GM19467 (cell line): ENCODE measurements around the gene SERPINA1.

Experiments used
- ATAC-seq: cut with Tn5 transposase; IDR thresholded peaks from one replicate; pipeline ENCODE4 v1.9.1; 2021; ENCODE audit warnings: mild to moderate bottlenecking, moderate library complexity; ENCODE audit not compliant: unreplicated experiment

SERPINA1 gene

DNA sequence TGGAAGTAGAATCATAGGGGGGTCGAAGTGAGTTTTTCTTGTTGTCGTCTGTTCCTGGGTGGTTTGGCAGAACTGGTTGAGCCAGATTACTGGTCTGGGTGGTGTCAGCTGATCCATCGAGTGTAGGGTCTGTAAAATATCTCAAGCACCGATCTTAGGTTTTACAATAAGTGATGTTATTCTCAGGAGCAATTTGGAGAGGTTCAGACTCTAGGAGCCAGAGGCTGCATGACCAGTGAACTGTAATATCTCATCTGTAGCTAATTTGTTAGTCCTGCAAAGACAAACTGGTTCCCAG is 9.7 kb upstream of the SERPINA1 start:
- no peak for ATAC-seq

DNA sequence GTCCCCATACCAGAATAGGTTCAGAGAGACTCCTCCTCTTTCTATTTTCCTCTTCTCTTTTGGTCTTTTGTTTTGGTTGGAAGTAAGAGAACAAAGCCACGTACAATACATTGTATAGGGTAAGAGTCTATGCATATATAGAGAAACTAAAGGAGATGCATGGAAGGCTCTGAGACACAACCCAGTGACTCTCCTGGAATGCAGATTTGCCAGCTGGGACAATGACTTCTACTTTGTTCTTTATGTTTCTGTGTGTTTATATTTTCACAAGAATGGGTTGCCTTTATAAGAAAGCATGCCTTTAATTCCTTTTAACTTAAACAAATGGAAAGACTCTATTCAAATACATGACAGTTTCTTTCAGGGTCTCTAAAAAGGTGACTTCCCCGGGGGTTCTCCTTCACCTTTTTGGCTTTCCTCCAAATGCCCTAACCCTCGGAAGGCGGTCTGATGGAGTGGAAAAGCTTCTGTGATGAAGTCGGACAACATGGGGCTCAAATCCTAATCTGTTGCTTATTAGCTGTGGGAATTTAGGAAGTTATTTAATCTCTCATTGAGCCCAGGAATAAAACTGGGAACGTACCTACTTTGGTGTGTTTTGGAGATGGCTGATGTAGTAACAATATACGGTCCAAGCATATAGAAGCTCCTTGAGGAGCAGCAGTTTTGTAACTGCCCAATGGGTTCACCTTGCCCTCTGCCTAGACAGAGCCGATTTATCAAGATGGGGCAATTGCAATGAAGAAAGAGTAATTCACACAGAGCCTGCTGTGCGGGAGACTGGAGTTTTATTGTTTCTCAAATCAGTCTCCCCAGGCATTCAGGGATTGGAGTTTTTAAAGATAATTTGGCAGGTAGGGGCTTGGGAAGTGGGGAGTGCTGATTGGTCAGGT is 9.1 kb upstream of the SERPINA1 start:
- no peak for ATAC-seq

- no peak for ATAC-seq
Observed at GRCh38 chr14:94396628-94397225, 8.3 kb upstream of the SERPINA1 start.

DNA sequence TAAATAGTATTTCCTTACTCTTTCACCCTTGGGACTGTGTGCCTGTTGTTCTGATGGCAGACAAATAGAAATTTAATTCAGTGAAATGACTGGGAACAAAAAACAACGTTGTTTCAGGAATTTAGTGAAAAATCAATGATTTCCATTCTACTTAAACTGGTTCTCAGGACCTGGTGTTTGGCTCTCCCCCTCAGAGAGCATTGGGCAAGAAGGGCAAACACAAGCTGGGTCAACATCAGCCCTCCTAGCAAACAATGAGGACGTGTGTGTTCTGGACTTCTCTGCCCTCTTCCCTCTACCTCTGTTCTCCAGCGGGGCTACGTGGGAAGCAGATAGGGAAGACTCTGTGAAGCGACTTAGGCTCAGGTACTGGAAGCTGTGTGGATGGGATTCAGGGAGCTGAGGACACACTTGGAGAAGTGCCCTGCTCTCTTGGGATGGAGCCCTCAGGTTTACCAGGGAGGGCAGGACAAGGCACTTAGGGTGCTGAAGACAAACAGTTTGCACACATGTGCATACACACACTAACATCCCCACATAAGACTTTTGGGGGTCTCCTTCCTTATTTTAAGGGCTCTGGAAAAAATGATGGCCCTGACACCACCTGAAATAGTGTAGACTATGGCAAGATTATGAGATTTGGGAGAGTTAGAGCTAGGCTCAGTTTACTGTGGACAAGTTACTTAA is 7.6 kb upstream of the SERPINA1 start:
- no peak for ATAC-seq

GRCh38 chr14:94395282-94395887 is 7.0 kb upstream of the SERPINA1 start:
- no peak for ATAC-seq

GRCh38 chr14:94394581-94395207 is 6.3 kb upstream of the SERPINA1 start:
- ATAC-seq, result no peak

DNA sequence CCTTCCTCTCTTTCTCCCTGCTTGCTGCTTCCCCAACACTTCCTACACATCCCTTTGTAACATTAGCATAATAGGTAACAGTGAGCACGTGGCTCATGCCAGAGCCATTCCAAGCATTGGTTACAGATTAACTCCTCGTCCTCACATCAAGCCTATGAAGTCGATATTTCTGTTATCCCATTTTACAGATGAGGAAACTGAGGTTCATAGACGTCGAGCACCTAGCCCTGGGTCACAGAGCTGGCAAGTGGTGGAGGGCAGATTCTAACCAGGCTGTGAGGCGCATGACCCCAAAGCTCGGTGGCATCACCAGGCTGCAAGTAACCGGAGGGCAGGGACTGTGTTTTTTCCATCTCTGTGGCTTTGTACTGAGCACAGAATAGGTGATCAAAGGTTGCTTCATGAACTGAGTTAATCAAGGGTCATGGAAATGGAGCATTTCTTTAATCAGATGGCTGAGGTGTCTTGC is 5.7 kb upstream of the SERPINA1 start:
- ATAC-seq, result no peak

DNA sequence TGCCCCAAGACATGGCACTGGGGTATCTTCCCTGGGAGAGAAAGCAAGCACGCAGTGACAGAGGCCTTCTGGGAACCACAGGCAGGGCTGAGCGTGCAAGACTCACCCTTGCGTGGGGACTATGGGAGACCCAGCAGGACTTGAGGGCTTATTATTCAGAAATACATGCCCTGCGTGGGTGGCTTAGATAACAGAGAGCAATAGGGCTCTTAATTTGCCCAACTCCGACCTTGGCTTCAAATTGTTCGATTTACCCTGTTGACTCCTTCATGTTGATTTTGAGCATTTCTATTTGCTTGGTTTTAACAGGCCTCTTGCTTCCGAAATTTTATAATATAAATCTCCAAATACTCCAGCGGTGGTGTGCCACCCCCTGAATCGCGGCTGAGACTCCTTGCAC is 5.1 kb upstream of the SERPINA1 start:
- no peak for ATAC-seq

- no peak for ATAC-seq
Observed at GRCh38 chr14:94392510-94392935, 4.1 kb upstream of the SERPINA1 start.

GRCh38 chr14:94391281-94391975 is 3.0 kb upstream of the SERPINA1 start:
- no peak for ATAC-seq

GRCh38 chr14:94390372-94391086 is 2.1 kb upstream of the SERPINA1 start:
- no peak for ATAC-seq

DNA sequence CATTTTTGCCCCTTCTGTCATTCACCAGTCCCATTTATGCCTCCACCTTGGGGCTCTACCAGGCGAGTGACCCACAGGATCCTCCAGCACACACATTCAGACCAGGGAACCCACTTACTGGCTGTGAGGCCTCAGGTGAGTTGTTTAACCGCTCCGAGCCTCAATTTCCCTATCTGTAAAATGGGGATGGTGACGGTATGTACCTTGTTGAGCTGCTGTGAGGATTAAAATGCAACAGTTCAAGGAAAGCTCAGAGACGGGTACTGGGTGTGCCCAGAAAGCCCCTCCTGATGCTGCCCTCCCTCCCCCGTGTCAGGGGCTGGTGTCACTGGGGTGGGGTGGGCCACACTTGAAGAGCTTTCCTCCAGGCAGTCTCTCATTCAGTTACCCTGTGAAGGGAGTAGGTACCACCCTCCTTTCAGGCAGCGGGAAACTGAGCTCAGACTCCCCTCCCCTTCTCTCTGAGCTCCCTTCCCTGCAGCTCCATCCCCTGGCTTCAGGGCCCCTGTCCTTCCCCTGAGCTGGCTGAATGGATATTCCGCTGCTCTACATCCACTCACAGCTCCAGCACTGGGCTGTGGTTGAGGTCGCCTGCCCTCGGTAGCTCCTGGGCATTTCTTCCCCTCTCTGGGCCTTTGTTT is 1.4 kb upstream of the SERPINA1 start:
- ATAC-seq, result no peak

DNA sequence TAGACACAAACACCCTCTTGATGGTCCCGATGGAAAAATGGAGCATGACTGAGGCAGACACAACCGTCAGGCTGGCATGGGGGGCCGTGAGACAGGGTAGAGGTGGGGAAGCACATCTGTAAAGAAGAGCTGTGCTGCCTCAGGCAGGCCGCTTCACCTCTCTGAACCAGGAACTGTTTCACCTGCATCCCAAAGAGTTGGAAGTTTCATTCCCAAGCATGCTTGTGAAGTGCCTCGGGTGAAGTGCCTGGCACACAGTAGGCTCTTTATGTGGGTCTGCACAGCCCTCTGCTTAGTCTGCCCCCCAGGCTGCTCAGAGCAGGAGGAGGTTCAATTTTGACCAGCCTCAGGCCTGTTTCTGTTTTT is 685 bp upstream of the SERPINA1 start:
- ATAC-seq, result no peak

- ATAC-seq, result no peak
Observed at GRCh38 chr14:94388027-94388383, 397 bp downstream of the SERPINA1 start.

DNA sequence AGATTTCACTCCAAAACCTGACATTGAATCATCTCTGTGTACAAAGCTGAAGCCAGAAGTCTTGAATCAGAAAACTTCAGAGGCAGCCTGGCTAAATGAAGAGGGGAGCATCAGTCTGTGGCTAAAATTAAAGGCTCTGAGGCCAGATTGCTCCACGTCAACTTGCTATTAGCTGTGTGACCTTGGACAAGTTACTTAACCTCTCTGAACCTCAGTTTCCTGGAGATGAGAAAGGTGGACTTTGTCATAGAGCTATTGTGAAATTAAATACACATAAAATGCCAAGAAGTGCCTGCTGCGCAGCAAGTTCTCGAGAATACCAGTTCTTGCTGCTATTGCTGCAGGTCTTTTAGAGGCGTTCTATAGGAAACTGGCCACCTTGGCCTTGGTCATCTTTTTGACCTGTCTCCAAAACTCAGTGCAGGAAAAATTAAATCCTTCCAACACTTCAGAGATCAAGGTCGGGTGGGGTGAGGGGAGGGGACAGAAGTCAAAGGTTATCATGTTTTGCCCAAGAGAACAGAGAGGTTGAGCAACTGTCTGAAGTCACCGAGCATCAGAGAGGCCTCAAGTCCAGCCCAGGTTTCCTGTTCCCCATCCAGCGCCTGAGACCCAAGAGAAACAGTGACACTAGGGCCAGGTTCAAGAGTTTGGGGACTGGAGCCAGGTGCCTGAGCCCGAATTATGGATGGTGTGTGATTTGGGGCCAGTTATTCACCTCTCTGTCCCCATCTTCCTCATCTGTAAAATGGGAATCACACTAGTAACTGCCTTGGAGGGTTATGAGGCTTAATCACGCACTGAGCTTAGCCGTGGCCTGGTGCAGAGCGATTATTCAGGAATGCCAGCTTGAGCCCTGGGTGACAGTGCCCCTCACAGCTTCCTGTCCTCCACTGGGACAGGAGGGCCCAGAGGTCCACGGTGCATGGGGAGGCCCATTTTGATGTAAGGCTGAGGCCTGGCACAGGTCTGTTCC is 1.1 kb downstream of the SERPINA1 start:
- ATAC-seq, result no peak

- no peak for ATAC-seq
Observed at GRCh38 chr14:94386085-94387031, 2.0 kb downstream of the SERPINA1 start.

GRCh38 chr14:94385553-94386057 is 2.8 kb downstream of the SERPINA1 start:
- no peak for ATAC-seq
